HL-60 (cell line): ENCODE results near the gene ARHGAP33.

Source experiments
- DNase-seq, 2 experiments: peaks; one replicate each; pipeline ENCODE4 v3.0.0-alpha.2; 2010 to 2020; ENCODE audit warnings: low read depth in 1 of 2, low spot score in 1 of 2
- H3K27ac ChIP-seq: fragments of 250-450 bp; sonication (Bioruptor Pico); replicated peaks from 2 replicates; pipeline ENCODE4 v1.5.1; 2020; ENCODE audit warnings: mild to moderate bottlenecking, moderate library complexity
- H3K27me3 ChIP-seq: fragments of 250-450 bp; sonication (Bioruptor Pico); 2 replicates; pipeline ENCODE4 v1.5.1; 2021; ENCODE audit warnings: mild to moderate bottlenecking, moderate library complexity; ENCODE audit not compliant: insufficient read depth, poor library complexity, severe bottlenecking
- H3K4me3 ChIP-seq: replicated peaks from 2 replicates; pipeline ENCODE4 v1.5.1; 2011; ENCODE audit warnings: mild to moderate bottlenecking, control low read depth, low read length; ENCODE audit not compliant: insufficient read depth
- CTCF ChIP-seq: IDR thresholded peaks from one replicate; pipeline ENCODE4 v1.5.1; 2011; ENCODE audit warnings: low read length, control low read depth, inconsistent platforms; ENCODE audit not compliant: insufficient read depth
- GABPA ChIP-seq: IDR thresholded peaks from 2 replicates; pipeline ENCODE4 v1.6.1; 2012; ENCODE audit warnings: low read depth
- POLR2AphosphoS5 ChIP-seq: IDR thresholded peaks from 2 replicates; pipeline ENCODE4 v1.6.1; 2012; ENCODE audit warnings: low read depth
- REST ChIP-seq: IDR thresholded peaks from 2 replicates; pipeline ENCODE4 v1.6.1; 2012; ENCODE audit warnings: low read depth; ENCODE audit not compliant: insufficient replicate concordance
- SPI1 ChIP-seq: IDR thresholded peaks from 2 replicates; pipeline ENCODE4 v1.6.1; 2012; ENCODE audit warnings: low read depth, mild to moderate bottlenecking, borderline replicate concordance

The ARHGAP33 gene

GRCh38 chr19:35729021-35729420 is 46.3 kb upstream of the ARHGAP33 start:
- Histone ChIP-seq H3K27me3 (no peaks in the 10 kb centered on the region), H3K27ac (no peak overlapping the region), H3K4me3 (no peak overlapping the region)
- no peak for DNase-seq
- TF ChIP-seq SPI1 (no peak), POLR2AphosphoS5 (no peak), GABPA (no peak), REST (no peak), CTCF (no peak)

- no peak overlapping the region for H3K4me3 ChIP-seq
- DNase-seq: no peak
- no peak overlapping the region for H3K27ac ChIP-seq
- H3K27me3 ChIP-seq: no peaks in the 10 kb centered on the region
- TF ChIP-seq GABPA (no peak), REST (no peak), SPI1 (no peak), CTCF (no peak), POLR2AphosphoS5 (no peak)
Observed at GRCh38 chr19:35729763-35730162, 45.6 kb upstream of the ARHGAP33 start.

- no peak overlapping the region for H3K4me3 ChIP-seq
- H3K27me3 ChIP-seq: no peaks in the 10 kb centered on the region
- TF ChIP-seq SPI1 (no peak), POLR2AphosphoS5 (no peak), GABPA (no peak), CTCF (no peak), REST (no peak)
- no peak overlapping the region for H3K27ac ChIP-seq
- DNase-seq: no peak
Observed at GRCh38 chr19:35730326-35730725, 45.0 kb upstream of the ARHGAP33 start.
